ENCODE measurements around the gene CD109. TPM values are rescaled to one million over a fixed set of nuclear protein-coding genes. Genes with fewer than 3 reads are reported as not detected.
"Not testable (repeated sequence)": the region's sequence is repeated elsewhere in the genome, so short reads cannot be mapped to it uniquely, and the experiment has no call there.

CD109 gene
- total RNA-seq, 1 experiment from 2014 or later, result 1.3 TPM

GRCh38 chr6:73704260-73704659 is 8.3 kb downstream of the CD109 start:
- no peak for DNase-seq
- no peaks in the 10 kb centered on the region for H3K36me3 ChIP-seq (replicated peaks; ENCODE audit: control insufficient read depth, insufficient read depth, low read length)
- no peak overlapping the region for H3K4me3 ChIP-seq (ENCODE audit: insufficient read depth, low read depth, low read length)
- no peaks in the 10 kb centered on the region for H3K27me3 ChIP-seq (ENCODE audit: control insufficient read depth, insufficient read depth, low read length)

GRCh38 chr6:73704798-73705197 is 8.8 kb downstream of the CD109 start:
- Histone ChIP-seq H3K27me3 (ENCODE audit: control insufficient read depth, insufficient read depth, low read length) (no peaks in the 10 kb centered on the region), H3K36me3 (replicated peaks; ENCODE audit: control insufficient read depth, insufficient read depth, low read length) (no peaks in the 10 kb centered on the region), H3K4me3 (ENCODE audit: insufficient read depth, low read depth, low read length) (no peak overlapping the region)
- DNase-seq, result no peak

GRCh38 chr6:73706971-73707370 is 11.0 kb downstream of the CD109 start:
- Histone ChIP-seq H3K4me3 (ENCODE audit: insufficient read depth, low read depth, low read length) (no peak overlapping the region), H3K27me3 (ENCODE audit: control insufficient read depth, insufficient read depth, low read length) (no peaks in the 10 kb centered on the region), H3K36me3 (replicated peaks; ENCODE audit: control insufficient read depth, insufficient read depth, low read length) (no peaks in the 10 kb centered on the region)
- DNase-seq, result no peak

- no peak overlapping the region for H3K4me3 ChIP-seq (ENCODE audit: insufficient read depth, low read depth, low read length)
- no peaks in the 10 kb centered on the region for H3K36me3 ChIP-seq (replicated peaks; ENCODE audit: control insufficient read depth, insufficient read depth, low read length)
- no peaks in the 10 kb centered on the region for H3K27me3 ChIP-seq (ENCODE audit: control insufficient read depth, insufficient read depth, low read length)
- no peak for DNase-seq
These were observed 14.5 kb downstream of the CD109 start for GRCh38 chr6:73710470-73710869.

GRCh38 chr6:73710948-73711347 is 14.9 kb downstream of the CD109 start:
- Histone ChIP-seq H3K27me3 (ENCODE audit: control insufficient read depth, insufficient read depth, low read length) (no peaks in the 10 kb centered on the region), H3K36me3 (replicated peaks; ENCODE audit: control insufficient read depth, insufficient read depth, low read length) (no peaks in the 10 kb centered on the region), H3K4me3 (ENCODE audit: insufficient read depth, low read depth, low read length) (no peak overlapping the region)
- DNase-seq, result no peak

- Histone ChIP-seq H3K27me3 (ENCODE audit: control insufficient read depth, insufficient read depth, low read length) (no peaks in the 10 kb centered on the region), H3K36me3 (replicated peaks; ENCODE audit: control insufficient read depth, insufficient read depth, low read length) (no peaks in the 10 kb centered on the region), H3K4me3 (ENCODE audit: insufficient read depth, low read depth, low read length) (no peak overlapping the region)
- no peak for DNase-seq
These were observed 16.7 kb downstream of the CD109 start for GRCh38 chr6:73712535-73713173.

- DNase-seq, result no peak
- no peaks in the 10 kb centered on the region for H3K36me3 ChIP-seq (replicated peaks; ENCODE audit: control insufficient read depth, insufficient read depth, low read length)
- H3K27me3 ChIP-seq (ENCODE audit: control insufficient read depth, insufficient read depth, low read length), result no peaks in the 10 kb centered on the region
- no peak overlapping the region for H3K4me3 ChIP-seq (ENCODE audit: insufficient read depth, low read depth, low read length)
These were observed 17.6 kb downstream of the CD109 start for GRCh38 chr6:73713426-73714147.

GRCh38 chr6:73715111-73715508 is 19.1 kb downstream of the CD109 start:
- DNase-seq; H3K4me3 ChIP-seq (ENCODE audit: insufficient read depth, low read depth, low read length); H3K36me3 ChIP-seq (replicated peaks; ENCODE audit: control insufficient read depth, insufficient read depth, low read length); H3K27me3 ChIP-seq (ENCODE audit: control insufficient read depth, insufficient read depth, low read length): not testable (repeated sequence)

- Histone ChIP-seq H3K36me3 (replicated peaks; ENCODE audit: control insufficient read depth, insufficient read depth, low read length) (no peaks in the 10 kb centered on the region), H3K27me3 (ENCODE audit: control insufficient read depth, insufficient read depth, low read length) (no peaks in the 10 kb centered on the region), H3K4me3 (ENCODE audit: insufficient read depth, low read depth, low read length) (no peak overlapping the region)
- DNase-seq, result no peak
These were observed 23.0 kb downstream of the CD109 start for GRCh38 chr6:73719046-73719445.

GRCh38 chr6:73722318-73723060 is 26.5 kb downstream of the CD109 start:
- DNase-seq, result no peak
- Histone ChIP-seq H3K27me3 (ENCODE audit: control insufficient read depth, insufficient read depth, low read length) (no peaks in the 10 kb centered on the region), H3K4me3 (ENCODE audit: insufficient read depth, low read depth, low read length) (no peak overlapping the region), H3K36me3 (replicated peaks; ENCODE audit: control insufficient read depth, insufficient read depth, low read length) (no peaks in the 10 kb centered on the region)

GRCh38 chr6:73723480-73723879 is 27.5 kb downstream of the CD109 start:
- not testable (repeated sequence) for H3K36me3 ChIP-seq (replicated peaks; ENCODE audit: control insufficient read depth, insufficient read depth, low read length); H3K4me3 ChIP-seq (ENCODE audit: insufficient read depth, low read depth, low read length); DNase-seq; H3K27me3 ChIP-seq (ENCODE audit: control insufficient read depth, insufficient read depth, low read length)

- DNase-seq, result no peak
- Histone ChIP-seq H3K27me3 (ENCODE audit: control insufficient read depth, insufficient read depth, low read length) (no peaks in the 10 kb centered on the region), H3K4me3 (ENCODE audit: insufficient read depth, low read depth, low read length) (no peak overlapping the region), H3K36me3 (replicated peaks; ENCODE audit: control insufficient read depth, insufficient read depth, low read length) (no peaks in the 10 kb centered on the region)
These were observed 28.4 kb downstream of the CD109 start for GRCh38 chr6:73724389-73724788.

GRCh38 chr6:73725192-73725591 is 29.2 kb downstream of the CD109 start:
- not testable (repeated sequence) for DNase-seq; H3K27me3 ChIP-seq (ENCODE audit: control insufficient read depth, insufficient read depth, low read length); H3K36me3 ChIP-seq (replicated peaks; ENCODE audit: control insufficient read depth, insufficient read depth, low read length); H3K4me3 ChIP-seq (ENCODE audit: insufficient read depth, low read depth, low read length)

GRCh38 chr6:73727114-73727513 is 31.1 kb downstream of the CD109 start:
- no peak overlapping the region for H3K4me3 ChIP-seq (ENCODE audit: insufficient read depth, low read depth, low read length)
- H3K36me3 ChIP-seq (replicated peaks; ENCODE audit: control insufficient read depth, insufficient read depth, low read length), result no peaks in the 10 kb centered on the region
- DNase-seq, result no peak
- H3K27me3 ChIP-seq (ENCODE audit: control insufficient read depth, insufficient read depth, low read length), result no peaks in the 10 kb centered on the region
